ENCODE data around the gene PAIP1. TPM values are rescaled to one million over a fixed set of nuclear protein-coding genes. Genes with fewer than 3 reads are reported as not detected.
"Not testable (repeated sequence)": the region's sequence is repeated elsewhere in the genome, so short reads cannot be mapped to it uniquely, and the experiment has no call there.

PAIP1 gene
- total RNA-seq, 6 experiments from 2014 or later, result 36.0 to 56.3 (median 49.3) TPM

- Histone ChIP-seq H3K9me3 (no peaks in the 10 kb centered on the region), H3K36me3 (no peaks in the 10 kb centered on the region), H3K27me3 (no peaks in the 10 kb centered on the region), H3K4me1 (peaks cover 0 to 7% (median 3%) of the 10 kb centered on the region in 4 donors), H3K27ac (no peak overlapping the region), H3K4me3 (no peak overlapping the region)
- TF ChIP-seq POLR2A (IDR thresholded peaks at IDR 0.05) (no peak), CTCF (IDR thresholded peaks at IDR 0.05) (no peak)
- ATAC-seq (no peak), DNase-seq (no peak)
- 62% methylated on average over 2 of the region's 2 CpGs for WGBS (ENCODE audit: insufficient coverage, low coverage, low lambda C conversion rate, missing lambda C conversion rate)
- intact Hi-C loops (cut with DNase I), result no loop called here
Measured at GRCh38 chr5:43560128-43560527, 3.3 kb upstream of the PAIP1 start.

- ATAC-seq (peak; percentile 93 to 98 (median 95)), DNase-seq (peak in 2 of 3 donors; percentile 91 to 92)
- peaks cover 0 to 18% (median 0%) of the 10 kb centered on the region in 4 donors for H3K36me3 ChIP-seq
- intact Hi-C loops (cut with DNase I); H3K9me3 ChIP-seq; H3K27me3 ChIP-seq: not testable (repeated sequence)
- H3K4me3 ChIP-seq, result peak overlapping the region; percentile 75 to 81 (median 81)
- peaks cover 0 to 31% (median 6%) of the 10 kb centered on the region in 4 donors for H3K4me1 ChIP-seq
- no CpG with 5 or more reads among the region's 30 CpGs for WGBS (ENCODE audit: insufficient coverage, low coverage, low lambda C conversion rate, missing lambda C conversion rate)
- H3K27ac ChIP-seq, result peak overlapping the region; percentile 96 to 97 (median 96)
Measured at GRCh38 chr5:43556607-43556856, 345 bp downstream of the PAIP1 start.

- Histone ChIP-seq H3K36me3 (peaks cover 0 to 18% (median 0%) of the 10 kb centered on the region in 4 donors), H3K9me3 (no peaks in the 10 kb centered on the region), H3K4me1 (peaks cover 0 to 31% (median 6%) of the 10 kb centered on the region in 4 donors), H3K27ac (peak overlapping the region; percentile 96 to 97 (median 96)), H3K27me3 (no peaks in the 10 kb centered on the region), H3K4me3 (peak overlapping the region; percentile 75 to 81 (median 81))
- intact Hi-C loops (cut with DNase I), result no loop called here
- 0% methylated on average over 10 of the region's 44 CpGs for WGBS (ENCODE audit: insufficient coverage, low coverage, low lambda C conversion rate, missing lambda C conversion rate)
- DNase-seq (peak; percentile 74 to 80 (median 76)), ATAC-seq (peak; percentile 53 to 58 (median 56))
- no peak for TF ChIP-seq POLR2A (IDR thresholded peaks at IDR 0.05)
- TF ChIP-seq CTCF (IDR thresholded peaks at IDR 0.05), result no peak
Measured at GRCh38 chr5:43555895-43556606, 826 bp downstream of the PAIP1 start.

GRCh38 chr5:43554497-43554896 lies 2.4 kb downstream of the PAIP1 start:
- no peaks in the 10 kb centered on the region for H3K27me3 ChIP-seq
- TF ChIP-seq CTCF (IDR thresholded peaks at IDR 0.05) (no peak), POLR2A (IDR thresholded peaks at IDR 0.05) (no peak)
- H3K4me3 ChIP-seq, result no peak overlapping the region

GRCh38 chr5:43553381-43553780 lies 3.5 kb downstream of the PAIP1 start:
- ATAC-seq, result no peak
- peaks cover 0 to 31% (median 6%) of the 10 kb centered on the region in 4 donors for H3K4me1 ChIP-seq
- DNase-seq, result no peak

More at GRCh38 chr5:43554497-43554896, 2.4 kb downstream of the PAIP1 start:
- 82% methylated on average over 1 of the region's 1 CpG for WGBS (ENCODE audit: insufficient coverage, low coverage, low lambda C conversion rate, missing lambda C conversion rate)
- H3K27ac ChIP-seq, result no peak overlapping the region
- no peaks in the 10 kb centered on the region for H3K9me3 ChIP-seq
- ATAC-seq (no peak), DNase-seq (no peak)
- intact Hi-C loops (cut with DNase I), result no loop called here
- peaks cover 0 to 31% (median 6%) of the 10 kb centered on the region in 4 donors for H3K4me1 ChIP-seq
- H3K36me3 ChIP-seq, result peaks cover 0 to 18% (median 0%) of the 10 kb centered on the region in 4 donors

More at GRCh38 chr5:43553381-43553780, 3.5 kb downstream of the PAIP1 start:
- TF ChIP-seq CTCF (IDR thresholded peaks at IDR 0.05) (no peak), POLR2A (IDR thresholded peaks at IDR 0.05) (no peak)
- Histone ChIP-seq H3K9me3 (no peaks in the 10 kb centered on the region), H3K27me3 (no peaks in the 10 kb centered on the region), H3K36me3 (peaks cover 0 to 18% (median 0%) of the 10 kb centered on the region in 4 donors), H3K4me3 (no peak overlapping the region), H3K27ac (no peak overlapping the region)
- 95% methylated on average over 2 of the region's 2 CpGs for WGBS (ENCODE audit: insufficient coverage, low coverage, low lambda C conversion rate, missing lambda C conversion rate)
- intact Hi-C loops (cut with DNase I), result no loop called here

Measured in right lobe of liver (tissue), 6 donors.